Endodermal cell (in vitro differentiated cells): ENCODE data around the gene PIWIL1. TPM values are rescaled to one million over a fixed set of nuclear protein-coding genes. Genes with fewer than 3 reads are reported as not detected.

Experiments
- DNase-seq: peaks from one replicate; pipeline ENCODE4 v3.0.0-alpha.2; 2017
- H3K27ac ChIP-seq: 2 replicates; pipeline ENCODE4 v1.5.1; 2013; ENCODE audit warnings: mild to moderate bottlenecking, low read depth, low read length, moderate library complexity
- H3K27me3 ChIP-seq: 2 replicates; pipeline ENCODE4 v1.6.1; 2013; ENCODE audit warnings: mild to moderate bottlenecking, low read length, moderate library complexity; ENCODE audit not compliant: insufficient read depth, control insufficient read depth, poor library complexity, severe bottlenecking
- H3K36me3 ChIP-seq: 2 replicates; pipeline ENCODE4 v1.7.0; 2013; ENCODE audit warnings: mild to moderate bottlenecking, low read length, moderate library complexity; ENCODE audit not compliant: control insufficient read depth, insufficient read depth
- H3K4me1 ChIP-seq: one replicate; pipeline ENCODE4 v1.7.0; 2013; ENCODE audit warnings: low read length; ENCODE audit not compliant: control insufficient read depth, insufficient read depth
- H3K4me3 ChIP-seq: 2 replicates; pipeline ENCODE4 v1.5.1; 2013; ENCODE audit warnings: mild to moderate bottlenecking, low read length, moderate library complexity
- H3K9ac ChIP-seq: 2 replicates; pipeline ENCODE4 v1.6.1; 2013; ENCODE audit warnings: mild to moderate bottlenecking, low read length, moderate library complexity; ENCODE audit not compliant: poor library complexity, severe bottlenecking; ENCODE audit errors: extremely low read depth
- H3K9me3 ChIP-seq: 2 replicates; pipeline ENCODE4 v1.6.1; 2013; ENCODE audit warnings: mild to moderate bottlenecking, low read length, moderate library complexity; ENCODE audit not compliant: control insufficient read depth
- H3K27ac Mint-ChIP-seq: 2 replicates; pipeline ENCODE4 v1.8.0; 2020; ENCODE audit warnings: mixed read lengths
- H3K27me3 Mint-ChIP-seq: 2 replicates; pipeline ENCODE4 v1.8.0; 2021; ENCODE audit warnings: mild to moderate bottlenecking, mixed read lengths; ENCODE audit not compliant: insufficient read depth
- H3K36me3 Mint-ChIP-seq: 2 replicates; pipeline ENCODE4 v1.8.0; 2020; ENCODE audit warnings: low read depth, mixed read lengths
- H3K4me1 Mint-ChIP-seq: 2 replicates; pipeline ENCODE4 v1.8.0; 2020; ENCODE audit warnings: mixed read lengths
- H3K4me3 Mint-ChIP-seq: 2 replicates; pipeline ENCODE4 v1.8.0; 2020; ENCODE audit warnings: mild to moderate bottlenecking, moderate library complexity, mixed read lengths
- H3K9me3 Mint-ChIP-seq: 2 replicates; pipeline ENCODE4 v1.8.0; 2020; ENCODE audit warnings: mild to moderate bottlenecking, mixed read lengths
- CTCF ChIP-seq: fragments of 200-600 bp; sonication (generic); conservative IDR thresholded peaks from 2 replicates; pipeline ENCODE4 v1.5.0; 2021; ENCODE audit warnings: antibody characterized with exemption, mild to moderate bottlenecking
- WGBS, 2 experiments: methylation state at CpG; one replicate each; pipeline versions ENCODE4 v1.1.5 to v1.1.7; 2013; ENCODE audit warnings: missing lambda C conversion rate in 2 of 2, mixed read lengths in 1 of 2; ENCODE audit not compliant: insufficient coverage in 1 of 2, insufficient read length in 1 of 2; 5-methylcytosine and 5-hydroxymethylcytosine counted together
- total RNA-seq, 2 donors: library from RNA; stranded (reverse); fragmentation: NEBNext Ultra II Directional in 1 of 2; extraction: Animal tissue kit (Norgen Biotek cat#: 25700) in 1 of 2; gene quantifications; 2 replicates in 1 of 2; 3 replicates in 1 of 2; pipeline ENCODE4 v1.2.1, GENCODE V29; 2021

PIWIL1 gene
- total RNA-seq, 2 donors from 2014 or later, result not detected

- Histone ChIP-seq H3K36me3 (no peaks in the 10 kb centered on the region), H3K27me3 (no peaks in the 10 kb centered on the region), H3K4me1 (no peaks in the 10 kb centered on the region), H3K4me3 (no peak overlapping the region), H3K9ac (no peak overlapping the region), H3K27ac (no peak overlapping the region), H3K9me3 (no peaks in the 10 kb centered on the region)
- no peak overlapping the region for H3K27ac Mint-ChIP-seq
- no peaks in the 10 kb centered on the region for H3K9me3 Mint-ChIP-seq
- no peak overlapping the region for H3K4me3 Mint-ChIP-seq
- no peaks in the 10 kb centered on the region for H3K36me3 Mint-ChIP-seq
- no peak for DNase-seq
- H3K4me1 Mint-ChIP-seq, result no peaks in the 10 kb centered on the region
- peaks cover 2% of the 10 kb centered on the region for H3K27me3 Mint-ChIP-seq
- WGBS, 2 experiments, result 67 to 73% methylated on average over 2 to 6 of the region's 7 CpGs
- no peak for TF ChIP-seq CTCF
Measured at GRCh38 chr12:130405332-130405731, 67.6 kb downstream of the PIWIL1 start.

- 94 to 96% methylated on average over 6 to 8 of the region's 8 CpGs for WGBS, 2 experiments
- no peaks in the 10 kb centered on the region for H3K9me3 Mint-ChIP-seq
Measured at GRCh38 chr12:130412384-130412783, 74.7 kb downstream of the PIWIL1 start.

GRCh38 chr12:130413909-130414308 lies 76.2 kb downstream of the PIWIL1 start:
- no peak for DNase-seq
- H3K36me3 Mint-ChIP-seq, result no peaks in the 10 kb centered on the region
- no peak overlapping the region for H3K4me3 ChIP-seq
- H3K27me3 Mint-ChIP-seq, result peaks cover 2% of the 10 kb centered on the region
- no peaks in the 10 kb centered on the region for H3K4me1 ChIP-seq
- no peak for TF ChIP-seq CTCF
- no peak overlapping the region for H3K4me3 Mint-ChIP-seq
- no peaks in the 10 kb centered on the region for H3K4me1 Mint-ChIP-seq
- H3K9ac ChIP-seq, result no peak overlapping the region
- no peak overlapping the region for H3K27ac ChIP-seq
- H3K27me3 ChIP-seq, result no peaks in the 10 kb centered on the region
- H3K9me3 ChIP-seq, result no peaks in the 10 kb centered on the region
- H3K9me3 Mint-ChIP-seq, result no peaks in the 10 kb centered on the region
- no peak overlapping the region for H3K27ac Mint-ChIP-seq
- 92 to 94% methylated on average over 14 to 18 of the region's 18 CpGs for WGBS, 2 experiments
- H3K36me3 ChIP-seq, result no peaks in the 10 kb centered on the region

More at GRCh38 chr12:130412384-130412783, 74.7 kb downstream of the PIWIL1 start:
- Mint-ChIP-seq H3K4me1 (no peaks in the 10 kb centered on the region), H3K27ac (no peak overlapping the region), H3K4me3 (no peak overlapping the region), H3K36me3 (no peaks in the 10 kb centered on the region), H3K27me3 (no peaks in the 10 kb centered on the region)
- H3K9me3 ChIP-seq, result no peaks in the 10 kb centered on the region
- no peaks in the 10 kb centered on the region for H3K4me1 ChIP-seq
- H3K27ac ChIP-seq, result no peak overlapping the region
- no peak for DNase-seq
- no peaks in the 10 kb centered on the region for H3K36me3 ChIP-seq
- no peaks in the 10 kb centered on the region for H3K27me3 ChIP-seq
- no peak overlapping the region for H3K4me3 ChIP-seq
- H3K9ac ChIP-seq, result no peak overlapping the region
- TF ChIP-seq CTCF, result no peak
